Mucosa of descending colon (tissue), 3 donors: ENCODE data around the gene CLSTN2. TPM values are rescaled to one million over a fixed set of nuclear protein-coding genes. Genes with fewer than 3 reads are reported as not detected.

Experiments used
- ATAC-seq: fragments of 200-7000 bp; cut with Tn5 transposase; one replicate; pipeline ENCODE4 v1.9.1; 2020; ENCODE audit warnings: mild to moderate bottlenecking, moderate library complexity
- DNase-seq, 3 donors: peaks; one replicate each; pipeline ENCODE4 v3.0.0-alpha.2; 2020
- H3K36me3 ChIP-seq: fragments of 200-600 bp; one replicate; pipeline ENCODE4 v1.8.0; 2021; ENCODE audit warnings: low read depth, mild to moderate bottlenecking
- H3K4me1 ChIP-seq: fragments of 200-600 bp; one replicate; pipeline ENCODE4 v1.8.0; 2021; ENCODE audit warnings: low read depth, mild to moderate bottlenecking
- H3K4me3 ChIP-seq: fragments of 200-600 bp; one replicate; pipeline ENCODE4 v1.8.0; 2021; ENCODE audit warnings: mild to moderate bottlenecking
- H3K9me3 ChIP-seq: fragments of 200-600 bp; one replicate; pipeline ENCODE4 v1.8.0; 2021; ENCODE audit warnings: mild to moderate bottlenecking
- intact Hi-C, 2 donors: fragments of 100-400 bp; cut with DNase I in 1 of 2; cut with micrococcal nuclease in 1 of 2; formaldehyde crosslinking; loops; one replicate each; pipeline versions ENCODE4 v1.11.0 to v1.11.1; 2022; cut with DNase I, micrococcal nuclease
- total RNA-seq, 3 donors: library from RNA; stranded (reverse); fragmentation: NEBNext Ultra II Directional in 2 of 3; extraction: Animal tissue kit (Norgen Biotek cat#: 25700) in 2 of 3; gene quantifications; one replicate each; pipeline versions ENCODE4 v1.2.1 to v1.2.4, GENCODE V29; 2021 to 2023
- TF ChIP-seq, protein P1 (sequence below): fragments of 200-600 bp; IDR thresholded peaks from one replicate; pipeline ENCODE4 v1.8.0; 2022; ENCODE audit warnings: antibody characterized with exemption, mild to moderate bottlenecking
- donor health status: DM: no; HTN: no; CAD: no; lungs with moderate emphysema.
- donor health status: DM: no; HTN: no; CAD: no.
- donor health status: DM: no; HTN: yes; CAD: no.

CLSTN2 gene
- total RNA-seq, 3 donors from 2014 or later: 0.90 to 5.3 (median 2.5) TPM

DNA sequence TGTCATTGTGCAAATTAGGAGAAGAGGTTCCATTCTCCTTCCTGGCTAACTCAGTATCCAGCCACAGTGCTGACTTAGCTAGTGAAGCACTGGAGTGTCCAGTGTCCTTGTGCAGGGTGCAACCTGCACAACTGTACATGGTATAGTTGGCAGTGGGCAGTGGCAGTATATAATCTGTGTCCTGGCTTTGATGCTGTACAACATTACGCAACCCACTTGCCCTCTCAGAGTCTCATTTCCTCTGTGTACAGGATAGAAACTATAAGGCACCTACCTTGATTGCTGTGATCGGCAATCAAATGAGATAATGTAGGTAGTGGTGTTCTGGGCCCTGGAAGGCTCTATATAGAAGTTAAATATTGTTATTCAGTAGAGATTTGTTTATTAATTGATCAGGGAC, 333.6 kb downstream of the CLSTN2 start:
- DNase-seq (no peak), ATAC-seq (no peak)
- no peaks in the 10 kb centered on the region for H3K9me3 ChIP-seq
- intact Hi-C loops: no loop called here
- H3K36me3 ChIP-seq: no peaks in the 10 kb centered on the region
- no peak overlapping the region for H3K4me3 ChIP-seq
- H3K4me1 ChIP-seq: no peaks in the 10 kb centered on the region
- TF ChIP-seq, protein P1, sequence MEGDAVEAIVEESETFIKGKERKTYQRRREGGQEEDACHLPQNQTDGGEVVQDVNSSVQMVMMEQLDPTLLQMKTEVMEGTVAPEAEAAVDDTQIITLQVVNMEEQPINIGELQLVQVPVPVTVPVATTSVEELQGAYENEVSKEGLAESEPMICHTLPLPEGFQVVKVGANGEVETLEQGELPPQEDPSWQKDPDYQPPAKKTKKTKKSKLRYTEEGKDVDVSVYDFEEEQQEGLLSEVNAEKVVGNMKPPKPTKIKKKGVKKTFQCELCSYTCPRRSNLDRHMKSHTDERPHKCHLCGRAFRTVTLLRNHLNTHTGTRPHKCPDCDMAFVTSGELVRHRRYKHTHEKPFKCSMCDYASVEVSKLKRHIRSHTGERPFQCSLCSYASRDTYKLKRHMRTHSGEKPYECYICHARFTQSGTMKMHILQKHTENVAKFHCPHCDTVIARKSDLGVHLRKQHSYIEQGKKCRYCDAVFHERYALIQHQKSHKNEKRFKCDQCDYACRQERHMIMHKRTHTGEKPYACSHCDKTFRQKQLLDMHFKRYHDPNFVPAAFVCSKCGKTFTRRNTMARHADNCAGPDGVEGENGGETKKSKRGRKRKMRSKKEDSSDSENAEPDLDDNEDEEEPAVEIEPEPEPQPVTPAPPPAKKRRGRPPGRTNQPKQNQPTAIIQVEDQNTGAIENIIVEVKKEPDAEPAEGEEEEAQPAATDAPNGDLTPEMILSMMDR: no peak

GRCh38 chr3:140270329-140270728, 335.3 kb downstream of the CLSTN2 start:
- Histone ChIP-seq H3K4me3 (no peak overlapping the region), H3K9me3 (no peaks in the 10 kb centered on the region), H3K4me1 (no peaks in the 10 kb centered on the region), H3K36me3 (no peaks in the 10 kb centered on the region)
- intact Hi-C loops: no loop called here
- TF ChIP-seq, protein P1: no peak
- no peak for DNase-seq
- no peak for ATAC-seq

- intact Hi-C loops: no loop called here
- no peak for ATAC-seq
- TF ChIP-seq, protein P1: no peak
- H3K36me3 ChIP-seq: no peaks in the 10 kb centered on the region
- H3K9me3 ChIP-seq: no peaks in the 10 kb centered on the region
- no peaks in the 10 kb centered on the region for H3K4me1 ChIP-seq
- DNase-seq: no peak
- no peak overlapping the region for H3K4me3 ChIP-seq
Measured at GRCh38 chr3:140273542-140274195, 338.7 kb downstream of the CLSTN2 start.

GRCh38 chr3:140274429-140274828, 339.4 kb downstream of the CLSTN2 start:
- intact Hi-C loops: no loop called here
- DNase-seq: no peak
- TF ChIP-seq, protein P1: no peak
- Histone ChIP-seq H3K36me3 (no peaks in the 10 kb centered on the region), H3K9me3 (no peaks in the 10 kb centered on the region), H3K4me1 (no peaks in the 10 kb centered on the region), H3K4me3 (no peak overlapping the region)
- ATAC-seq: no peak

GRCh38 chr3:140276703-140277102, 341.7 kb downstream of the CLSTN2 start:
- H3K9me3 ChIP-seq: no peaks in the 10 kb centered on the region
- TF ChIP-seq, protein P1: no peak
- H3K4me1 ChIP-seq: no peaks in the 10 kb centered on the region
- no peak overlapping the region for H3K4me3 ChIP-seq
- DNase-seq (peak in 1 of 3 donors; percentile 28), ATAC-seq (peak; percentile 22)
- intact Hi-C loops: no loop called here
- no peaks in the 10 kb centered on the region for H3K36me3 ChIP-seq

DNA sequence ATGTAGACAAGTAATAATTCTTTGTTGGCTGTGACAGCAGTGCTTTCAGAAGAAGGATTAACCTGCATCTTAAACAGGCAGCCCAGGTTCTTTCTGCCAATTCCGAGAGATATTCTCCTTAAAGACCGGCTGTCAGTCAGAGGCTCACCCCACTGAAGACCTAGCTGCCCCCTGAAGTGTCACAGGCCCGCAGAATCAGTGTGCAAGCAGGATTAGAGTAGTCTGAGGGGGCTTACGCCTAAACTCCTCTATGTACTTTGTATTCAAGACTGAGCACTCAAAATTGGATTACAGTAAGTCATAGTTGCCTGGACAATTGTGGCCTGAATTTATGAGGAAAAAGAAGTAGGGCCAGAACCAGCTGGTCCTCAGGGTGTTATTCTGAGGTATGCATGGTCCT, 342.9 kb downstream of the CLSTN2 start:
- Histone ChIP-seq H3K9me3 (no peaks in the 10 kb centered on the region), H3K4me1 (no peaks in the 10 kb centered on the region), H3K36me3 (no peaks in the 10 kb centered on the region), H3K4me3 (no peak overlapping the region)
- intact Hi-C loops: no loop called here
- no peak for ATAC-seq
- DNase-seq: no peak
- TF ChIP-seq, protein P1: no peak
